ENCODE data around the gene HTT-AS. TPM values are rescaled to one million over a fixed set of nuclear protein-coding genes. Genes with fewer than 3 reads are reported as not detected.
"Not testable (repeated sequence)": the region's sequence is repeated elsewhere in the genome, so short reads cannot be mapped to it uniquely, and the experiment has no call there.

The HTT-AS gene
- total RNA-seq, 1 experiment from 2014 or later, result not detected

GRCh38 chr4:3106339-3107186 lies 32.2 kb upstream of the HTT-AS start:
- H3K4me3 Mint-ChIP-seq (ENCODE audit: unreplicated experiment), result no peak overlapping the region
- Histone ChIP-seq H3K36me3 (ENCODE audit: control insufficient read depth, insufficient read depth, low read length) (no peaks in the 10 kb centered on the region; the same call in 1 of the 2 replicates), H3K4me3 (ENCODE audit: low read depth, low read length) (no peak overlapping the region), H3K9me3 (no peaks in the 10 kb centered on the region), H3K4me1 (no peaks in the 10 kb centered on the region), H3K27me3 (replicated peaks; ENCODE audit: control insufficient read depth, insufficient read depth, low read length) (no peaks in the 10 kb centered on the region)
- peaks cover 58% of the 10 kb centered on the region for H3K36me3 Mint-ChIP-seq (ENCODE audit: insufficient read depth, unreplicated experiment)
- no peaks in the 10 kb centered on the region for H3K9me3 Mint-ChIP-seq (ENCODE audit: unreplicated experiment)
- H3K27ac Mint-ChIP-seq (ENCODE audit: unreplicated experiment), result no peak overlapping the region
- DNase-seq, result peak; percentile 73 to 86
- no TSS peak for BruUV-seq (replicated peaks)
- peaks cover 6% of the 10 kb centered on the region for H3K4me1 Mint-ChIP-seq (ENCODE audit: low read depth, unreplicated experiment)
- H3K27me3 Mint-ChIP-seq (ENCODE audit: insufficient read depth, unreplicated experiment), result no peaks in the 10 kb centered on the region
- peak; percentile 92 to 96 for TF ChIP-seq CTCF (IDR thresholded peaks at IDR 0.05; ENCODE audit: insufficient read depth in 1 of 2, low read depth in 1 of 2, low read length in 1 of 2, severe bottlenecking in 1 of 2, unreplicated experiment in 1 of 2)
- ChIA-PET POLR2A (no interaction called here), CTCF (no interaction called here)
- intact Hi-C loops (cut with micrococcal nuclease; ENCODE audit: unreplicated experiment), result loop anchor here (2.0 to 10.0 kb wide), 3 partner anchors 28 to 78 kb away; no protein-coding TSS in a partner anchor

DNA sequence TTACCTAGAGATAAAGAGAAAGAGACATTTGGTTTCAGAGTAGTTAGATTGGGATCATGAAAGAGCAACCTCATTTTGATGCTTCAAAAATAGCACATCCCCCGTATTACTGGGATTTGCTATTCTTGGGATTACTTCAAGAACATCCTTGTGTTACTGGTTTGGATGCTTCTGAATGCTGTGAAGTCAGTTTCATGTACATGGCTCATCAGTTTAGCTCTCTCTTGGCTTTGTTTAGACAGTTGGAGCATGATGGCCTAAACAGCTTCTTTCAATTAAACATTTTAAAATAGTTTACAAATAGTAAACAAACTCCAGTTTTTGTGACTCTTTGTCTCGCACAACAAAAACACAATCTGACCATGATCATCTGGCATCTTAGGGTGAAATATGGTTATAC lies 24.0 kb upstream of the HTT-AS start:
- Histone ChIP-seq H3K9me3 (no peaks in the 10 kb centered on the region), H3K36me3 (ENCODE audit: control insufficient read depth, insufficient read depth, low read length) (0 out of 2 replicates have a peak, but pooled peaks cover 2% of the 10 kb centered on the region), H3K27me3 (replicated peaks; ENCODE audit: control insufficient read depth, insufficient read depth, low read length) (no peaks in the 10 kb centered on the region), H3K4me3 (ENCODE audit: low read depth, low read length) (no peak overlapping the region), H3K4me1 (no peaks in the 10 kb centered on the region)
- H3K9me3 Mint-ChIP-seq (ENCODE audit: unreplicated experiment), result no peaks in the 10 kb centered on the region
- no peak for DNase-seq
- H3K4me3 Mint-ChIP-seq (ENCODE audit: unreplicated experiment), result no peak overlapping the region
- no peaks in the 10 kb centered on the region for H3K27me3 Mint-ChIP-seq (ENCODE audit: insufficient read depth, unreplicated experiment)
- peaks cover 33% of the 10 kb centered on the region for H3K36me3 Mint-ChIP-seq (ENCODE audit: insufficient read depth, unreplicated experiment)
- TF ChIP-seq CTCF (IDR thresholded peaks at IDR 0.05; ENCODE audit: insufficient read depth in 1 of 2, low read depth in 1 of 2, low read length in 1 of 2, severe bottlenecking in 1 of 2, unreplicated experiment in 1 of 2), result no peak
- intact Hi-C loops (cut with micrococcal nuclease; ENCODE audit: unreplicated experiment), result no loop called here
- H3K27ac Mint-ChIP-seq (ENCODE audit: unreplicated experiment), result no peak overlapping the region
- BruUV-seq (replicated peaks), result no TSS peak
- H3K4me1 Mint-ChIP-seq (ENCODE audit: low read depth, unreplicated experiment), result no peaks in the 10 kb centered on the region
- ChIA-PET CTCF (no interaction called here), POLR2A (no interaction called here)

DNA sequence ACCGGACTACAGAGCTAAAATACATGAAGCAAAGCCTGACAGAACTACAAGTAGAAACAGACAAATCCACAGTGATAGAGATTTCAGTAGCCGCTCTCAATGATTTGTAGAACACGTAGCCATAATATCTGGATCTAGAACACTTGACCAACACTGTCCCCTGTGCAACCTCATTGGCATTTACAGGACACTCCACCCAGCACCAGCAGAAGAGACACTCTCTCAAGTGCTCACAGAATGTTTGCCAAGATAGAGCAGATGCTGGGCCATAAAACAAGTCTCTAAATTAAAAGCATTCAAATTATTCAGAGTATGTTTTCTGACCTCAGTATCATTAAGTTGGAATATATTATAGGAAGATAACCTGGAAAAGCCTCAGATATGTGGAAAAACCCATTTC lies 21.9 kb upstream of the HTT-AS start:
- Mint-ChIP-seq H3K27me3 (ENCODE audit: insufficient read depth, unreplicated experiment) (no peaks in the 10 kb centered on the region), H3K4me3 (ENCODE audit: unreplicated experiment) (no peak overlapping the region), H3K36me3 (ENCODE audit: insufficient read depth, unreplicated experiment) (peaks cover 36% of the 10 kb centered on the region), H3K27ac (ENCODE audit: unreplicated experiment) (no peak overlapping the region), H3K9me3 (ENCODE audit: unreplicated experiment) (no peaks in the 10 kb centered on the region), H3K4me1 (ENCODE audit: low read depth, unreplicated experiment) (no peaks in the 10 kb centered on the region)
- Histone ChIP-seq H3K27me3 (replicated peaks; ENCODE audit: control insufficient read depth, insufficient read depth, low read length) (no peaks in the 10 kb centered on the region), H3K36me3 (ENCODE audit: control insufficient read depth, insufficient read depth, low read length) (0 out of 2 replicates have a peak, but pooled peaks cover 2% of the 10 kb centered on the region), H3K4me3 (ENCODE audit: low read depth, low read length) (no peak overlapping the region), H3K9me3 (no peaks in the 10 kb centered on the region), H3K4me1 (no peaks in the 10 kb centered on the region)
- no peak for TF ChIP-seq CTCF (IDR thresholded peaks at IDR 0.05; ENCODE audit: insufficient read depth in 1 of 2, low read depth in 1 of 2, low read length in 1 of 2, severe bottlenecking in 1 of 2, unreplicated experiment in 1 of 2)
- POLR2A ChIA-PET, result no interaction called here
- intact Hi-C loops (cut with micrococcal nuclease; ENCODE audit: unreplicated experiment), result no loop called here
- no TSS peak for BruUV-seq (replicated peaks)
- CTCF ChIA-PET, result no interaction called here
- no peak for DNase-seq

DNA sequence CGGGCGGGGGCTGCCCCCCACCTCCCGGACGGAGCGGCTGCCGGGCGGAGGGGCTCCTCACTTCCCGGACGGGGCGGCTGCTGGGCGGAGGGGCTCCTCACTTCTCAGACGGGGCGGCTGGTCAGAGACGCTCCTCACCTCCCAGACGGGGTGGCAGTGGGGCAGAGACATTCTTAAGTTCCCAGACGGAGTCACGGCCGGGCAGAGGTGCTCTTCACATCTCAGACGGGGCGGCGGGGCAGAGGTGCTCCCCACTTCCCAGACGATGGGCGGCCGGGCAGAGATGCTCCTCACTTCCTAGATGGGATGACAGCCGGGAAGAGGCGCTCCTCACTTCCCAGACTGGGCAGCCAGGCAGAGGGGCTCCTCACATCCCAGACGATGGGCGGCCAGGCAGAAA lies 20.4 kb upstream of the HTT-AS start:
- peaks cover 36% of the 10 kb centered on the region for H3K36me3 Mint-ChIP-seq (ENCODE audit: insufficient read depth, unreplicated experiment)
- intact Hi-C loops (cut with micrococcal nuclease; ENCODE audit: unreplicated experiment); BruUV-seq (replicated peaks); H3K4me3 ChIP-seq (ENCODE audit: low read depth, low read length); H3K9me3 ChIP-seq; H3K4me3 Mint-ChIP-seq (ENCODE audit: unreplicated experiment); H3K27me3 ChIP-seq (replicated peaks; ENCODE audit: control insufficient read depth, insufficient read depth, low read length); H3K9me3 Mint-ChIP-seq (ENCODE audit: unreplicated experiment); H3K27ac Mint-ChIP-seq (ENCODE audit: unreplicated experiment); H3K4me1 Mint-ChIP-seq (ENCODE audit: low read depth, unreplicated experiment); DNase-seq; CTCF ChIA-PET; POLR2A ChIA-PET; H3K36me3 ChIP-seq (ENCODE audit: control insufficient read depth, insufficient read depth, low read length); H3K4me1 ChIP-seq; H3K27me3 Mint-ChIP-seq (ENCODE audit: insufficient read depth, unreplicated experiment): not testable (repeated sequence)

All from Caco-2 (cell line).